Stimulated activated CD8-positive, alpha-beta memory T cell treated with anti-CD3 and anti-CD28 coated beads, Interleukin-7, amount 100 ng/mL, for 24 hours (primary cell): ENCODE measurements around the gene E4F1.
"Not testable (repeated sequence)": the region's sequence is repeated elsewhere in the genome, so short reads cannot be mapped to it uniquely, and the experiment has no call there.

ENCODE experiments used
- DNase-seq: peaks from one replicate; pipeline ENCODE4 v3.0.0-alpha.2; 2020; ENCODE audit warnings: low read depth

Gene E4F1

DNA sequence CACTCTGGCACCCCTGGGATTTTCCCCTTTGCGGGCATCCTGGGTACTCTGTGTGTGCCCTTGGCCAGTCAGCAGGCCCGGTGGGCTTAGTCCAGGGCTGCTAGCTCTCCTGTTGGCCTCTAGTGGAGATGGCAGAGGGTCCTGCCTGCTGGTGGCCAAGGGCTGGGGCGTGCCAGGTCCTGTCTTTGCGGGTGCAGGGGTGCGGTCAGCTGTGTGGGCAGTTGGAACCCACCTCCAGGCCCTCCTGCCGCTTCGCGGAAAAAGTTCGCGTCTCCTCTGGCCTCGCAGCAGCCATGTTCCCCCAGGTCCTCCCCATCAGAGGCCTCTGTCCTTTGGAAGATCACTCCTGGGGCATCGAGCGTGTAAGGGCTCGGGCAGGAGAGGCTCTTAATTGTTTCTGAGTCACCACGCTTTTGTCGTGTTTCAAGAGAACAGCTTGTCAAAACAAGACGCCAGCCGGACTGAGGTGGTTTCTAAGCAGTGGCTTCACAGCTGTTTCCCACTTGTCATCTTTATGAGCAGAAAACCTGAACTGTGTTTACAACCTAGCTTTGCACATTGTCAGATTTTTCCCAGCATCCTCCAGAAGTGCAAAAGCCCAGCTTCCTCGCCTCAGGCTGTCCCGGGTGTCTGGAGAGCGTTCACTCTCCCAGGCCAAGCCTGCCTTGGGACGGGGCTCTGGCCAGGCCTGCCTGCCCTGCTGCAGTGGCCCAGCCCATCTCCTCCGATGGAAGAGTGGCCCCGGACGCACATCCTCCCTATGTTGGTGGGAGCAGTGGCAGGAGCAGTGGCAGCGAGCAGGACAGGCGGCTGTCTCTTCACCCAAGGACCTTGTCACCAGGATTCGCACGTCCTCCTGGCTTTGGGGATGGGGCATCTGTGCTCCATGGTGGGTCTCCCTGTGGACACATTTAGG is 7.9 kb downstream of the E4F1 start:
- DNase-seq = no peak

DNA sequence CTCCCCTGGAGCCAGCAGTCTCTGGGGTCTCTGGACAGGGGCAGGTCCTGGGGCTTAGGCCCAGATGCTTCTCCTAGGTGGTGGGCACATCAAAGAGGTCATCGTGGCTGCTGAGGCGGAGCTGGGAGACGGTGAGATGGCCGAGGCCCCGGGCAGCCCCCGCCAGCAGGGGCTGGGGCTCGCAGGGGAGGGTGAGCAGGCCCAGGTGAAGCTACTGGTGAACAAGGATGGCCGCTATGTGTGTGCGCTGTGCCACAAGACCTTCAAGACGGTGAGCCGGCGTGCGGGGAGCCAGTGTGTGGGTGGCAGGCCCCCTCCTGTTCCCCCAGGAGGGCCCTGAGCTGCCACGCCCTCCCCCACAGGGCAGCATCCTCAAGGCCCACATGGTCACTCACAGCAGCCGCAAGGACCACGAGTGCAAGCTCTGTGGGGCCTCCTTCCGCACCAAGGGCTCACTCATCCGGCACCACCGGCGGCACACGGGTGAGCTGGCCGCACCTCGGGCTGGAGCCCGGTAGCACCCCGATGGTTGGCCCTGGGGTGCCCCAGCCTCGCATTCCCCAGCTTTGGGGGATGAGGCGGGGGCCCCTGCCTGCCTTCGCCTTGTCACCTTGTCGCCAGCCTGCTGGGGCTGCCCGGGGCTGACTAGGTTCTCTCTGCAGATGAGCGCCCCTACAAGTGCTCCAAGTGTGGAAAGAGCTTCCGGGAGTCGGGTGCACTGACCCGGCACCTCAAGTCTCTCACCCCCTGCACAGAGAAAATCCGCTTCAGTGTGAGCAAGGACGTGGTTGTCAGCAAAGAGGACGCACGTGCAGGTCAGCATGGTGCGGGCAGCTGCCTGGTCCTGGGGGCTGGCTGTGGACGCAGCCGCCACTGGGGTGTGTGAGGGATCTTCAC is 9.0 kb downstream of the E4F1 start:
- no peak for DNase-seq

DNA sequence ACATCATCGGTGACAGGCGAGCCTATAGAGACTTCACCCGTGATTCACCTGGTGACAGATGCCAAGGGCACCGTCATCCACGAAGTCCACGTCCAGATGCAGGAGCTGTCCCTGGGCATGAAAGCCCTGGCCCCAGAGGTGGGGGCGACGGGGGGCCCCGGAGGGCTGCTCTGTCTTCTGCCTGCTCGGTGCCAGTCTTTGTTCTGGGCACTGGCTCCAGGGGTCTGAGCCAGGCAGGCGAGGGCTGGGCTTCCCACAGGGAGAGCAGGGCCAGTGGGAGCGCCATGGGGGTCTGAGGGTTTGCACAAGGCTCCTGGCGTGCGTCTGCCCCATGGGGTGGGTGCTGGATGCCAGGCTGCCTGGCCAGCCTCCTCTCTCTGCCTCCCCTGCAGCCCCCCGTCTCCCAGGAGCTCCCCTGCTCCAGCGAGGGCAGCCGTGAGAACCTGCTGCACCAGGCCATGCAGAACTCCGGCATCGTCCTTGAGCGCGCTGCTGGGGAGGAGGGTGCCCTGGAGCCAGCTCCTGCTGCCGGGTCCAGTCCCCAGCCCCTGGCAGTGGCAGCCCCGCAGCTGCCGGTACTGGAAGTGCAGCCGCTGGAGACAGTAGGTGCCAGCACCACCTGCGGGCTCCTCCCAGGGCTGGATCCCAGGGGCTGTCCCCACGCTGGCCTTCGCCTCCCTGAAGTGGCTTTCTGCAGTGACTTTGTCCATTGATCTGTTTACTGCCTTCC is 9.8 kb downstream of the E4F1 start:
- no peak for DNase-seq

DNA sequence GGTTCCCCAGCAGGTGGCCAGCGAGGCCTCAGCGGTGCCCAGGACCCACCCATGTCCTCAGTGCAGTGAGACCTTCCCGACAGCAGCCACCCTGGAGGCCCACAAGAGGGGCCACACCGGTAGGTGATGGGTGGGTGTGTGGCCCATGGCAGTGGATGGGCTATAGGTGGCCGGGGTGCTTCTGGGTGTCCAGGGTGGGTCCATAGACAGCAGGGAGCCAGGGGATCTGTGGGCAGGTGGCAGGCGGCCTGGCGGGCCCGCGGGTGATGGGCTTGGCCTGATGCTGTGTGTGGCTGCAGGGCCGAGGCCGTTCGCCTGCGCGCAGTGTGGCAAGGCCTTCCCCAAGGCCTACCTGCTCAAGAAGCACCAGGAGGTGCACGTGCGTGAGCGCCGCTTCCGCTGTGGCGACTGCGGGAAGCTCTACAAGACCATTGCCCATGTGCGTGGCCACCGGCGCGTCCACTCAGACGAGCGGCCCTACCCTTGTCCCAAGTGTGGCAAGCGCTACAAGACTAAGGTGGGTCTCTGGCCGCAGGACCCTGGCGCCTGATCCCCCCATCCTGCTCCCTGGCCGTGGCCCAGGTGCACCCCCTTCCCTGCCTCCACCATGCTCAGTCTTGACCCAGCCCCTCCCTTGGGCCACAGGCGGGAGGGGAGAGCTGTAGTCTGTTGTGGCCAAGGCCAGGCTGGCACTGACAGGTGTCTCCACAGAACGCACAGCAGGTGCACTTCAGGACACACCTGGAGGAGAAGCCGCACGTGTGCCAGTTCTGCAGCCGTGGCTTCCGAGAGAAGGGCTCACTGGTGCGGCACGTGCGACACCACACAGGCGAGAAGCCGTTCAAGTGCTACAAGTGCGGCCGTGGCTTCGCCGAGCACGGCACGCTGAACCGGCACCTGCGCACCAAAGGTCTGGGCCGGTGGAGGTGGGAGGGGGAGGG is 10.8 kb downstream of the E4F1 start:
- no peak for DNase-seq

DNA sequence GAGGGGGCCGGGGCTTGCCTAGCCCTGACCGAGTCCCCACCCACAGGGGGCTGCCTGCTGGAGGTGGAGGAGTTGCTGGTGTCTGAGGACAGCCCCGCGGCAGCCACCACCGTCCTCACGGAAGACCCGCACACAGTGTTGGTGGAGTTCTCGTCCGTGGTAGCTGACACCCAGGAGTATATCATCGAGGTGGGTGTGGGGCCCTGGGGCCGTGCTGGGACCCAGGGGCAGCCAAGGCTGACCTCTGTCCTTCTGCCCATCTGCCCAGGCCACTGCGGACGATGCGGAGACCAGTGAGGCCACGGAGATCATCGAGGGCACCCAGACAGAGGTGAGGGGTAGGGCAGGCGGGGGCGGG is 11.4 kb downstream of the E4F1 start:
- no peak for DNase-seq

DNA sequence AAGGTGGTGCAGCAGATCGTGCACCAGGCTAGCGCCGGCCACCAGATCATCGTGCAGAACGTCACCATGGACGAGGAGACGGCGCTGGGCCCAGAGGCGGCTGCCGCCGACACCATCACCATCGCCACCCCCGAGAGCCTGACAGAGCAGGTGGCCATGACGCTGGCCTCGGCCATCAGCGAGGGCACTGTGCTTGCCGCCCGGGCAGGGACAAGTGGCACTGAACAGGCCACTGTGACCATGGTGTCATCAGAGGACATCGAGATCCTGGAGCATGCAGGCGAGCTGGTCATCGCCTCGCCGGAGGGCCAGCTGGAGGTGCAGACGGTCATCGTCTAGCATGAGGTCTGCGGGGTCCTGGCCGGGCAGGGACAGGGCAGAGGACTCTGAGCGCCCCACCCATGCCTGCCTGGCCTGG is 11.9 kb downstream of the E4F1 start:
- no peak for DNase-seq

DNA sequence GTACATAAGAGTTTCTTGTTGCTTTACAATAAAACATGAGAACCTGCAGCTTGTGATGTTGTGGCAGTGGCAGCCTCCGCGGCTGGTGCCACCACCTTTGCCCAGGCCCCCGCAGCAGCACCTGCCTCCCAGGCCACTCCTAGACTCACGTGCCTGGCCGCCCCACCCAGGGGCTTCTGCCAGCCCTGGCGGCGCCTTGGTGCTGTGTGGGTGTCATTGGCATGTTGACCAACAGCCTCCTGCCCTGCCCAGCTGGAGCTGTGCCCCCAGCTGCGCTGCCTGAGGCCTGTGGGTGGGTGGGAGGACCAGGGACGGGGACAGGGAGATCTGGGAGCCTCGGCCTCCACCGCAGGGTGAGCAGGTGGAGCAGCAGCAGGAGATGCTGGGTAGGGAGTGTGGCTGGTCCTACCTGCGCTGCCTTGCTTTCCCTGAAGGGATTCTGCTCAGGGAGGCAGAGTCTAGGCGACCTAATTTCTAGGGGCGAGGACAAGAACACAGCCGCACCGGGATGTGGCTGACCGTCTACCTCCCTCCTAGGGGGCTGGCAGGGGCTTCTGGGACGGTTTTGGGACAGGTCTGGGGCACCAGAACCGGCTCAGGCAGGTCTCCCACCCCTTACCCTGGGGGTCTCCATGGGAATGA is 12.4 kb downstream of the E4F1 start:
- DNase-seq = no peak

DNA sequence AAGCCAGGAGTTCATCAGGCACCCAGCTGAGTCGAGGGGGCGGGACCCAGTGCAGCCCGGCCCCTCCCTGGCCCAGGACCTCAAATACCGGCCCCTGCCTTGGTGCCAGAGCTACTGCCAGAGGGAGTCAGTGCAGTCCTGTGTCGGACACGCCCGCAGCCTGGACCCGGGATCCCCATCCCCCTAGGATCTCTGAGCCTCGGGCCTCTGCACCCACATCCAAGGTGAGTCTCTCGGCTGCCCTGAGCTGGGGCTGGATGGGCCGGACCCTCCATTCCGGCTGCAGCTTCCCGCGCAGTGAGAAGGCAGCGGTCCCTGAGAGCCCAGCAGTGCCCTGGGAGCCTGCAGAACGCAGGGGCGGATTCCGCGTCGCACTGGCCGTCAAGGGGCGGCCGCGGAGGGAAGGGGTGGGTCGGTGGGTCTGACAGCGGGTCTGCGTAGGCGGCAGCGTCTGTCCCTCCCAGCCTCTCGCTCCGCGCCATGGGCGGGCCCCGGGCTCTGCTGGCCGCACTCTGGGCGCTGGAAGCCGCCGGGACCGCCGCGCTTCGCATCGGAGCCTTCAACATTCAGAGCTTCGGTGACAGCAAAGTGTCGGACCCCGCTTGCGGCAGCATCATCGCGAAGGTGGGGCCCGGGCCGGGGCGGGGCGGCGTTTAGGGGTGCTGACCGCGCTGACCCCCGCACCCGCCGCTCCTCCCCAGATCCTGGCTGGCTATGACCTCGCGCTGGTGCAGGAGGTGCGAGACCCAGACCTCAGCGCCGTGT is 13.1 kb downstream of the E4F1 start, which contains the start of gene DNASE1L2:
DNASE1L2 (plus strand) TSS at position 108 of the 765 bp plus-strand sequence; CDS start at position 481, 373 bp downstream.
- DNase-seq = no peak

DNA sequence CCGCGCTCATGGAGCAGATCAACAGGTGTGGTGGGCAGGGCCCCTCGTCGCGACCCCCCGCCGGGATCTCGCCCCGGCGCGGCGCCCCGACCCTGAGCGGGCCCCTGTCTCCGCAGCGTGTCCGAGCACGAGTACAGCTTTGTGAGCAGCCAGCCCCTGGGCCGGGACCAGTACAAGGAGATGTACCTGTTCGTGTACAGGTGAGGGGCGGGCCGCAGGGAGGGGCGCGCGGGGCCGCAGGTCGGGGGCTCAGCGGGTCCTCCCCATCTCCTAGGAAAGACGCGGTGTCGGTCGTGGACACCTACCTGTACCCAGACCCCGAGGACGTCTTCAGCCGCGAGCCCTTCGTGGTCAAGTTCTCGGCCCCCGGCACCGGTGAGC is 13.7 kb downstream of the E4F1 start:
- DNase-seq = no peak

DNA sequence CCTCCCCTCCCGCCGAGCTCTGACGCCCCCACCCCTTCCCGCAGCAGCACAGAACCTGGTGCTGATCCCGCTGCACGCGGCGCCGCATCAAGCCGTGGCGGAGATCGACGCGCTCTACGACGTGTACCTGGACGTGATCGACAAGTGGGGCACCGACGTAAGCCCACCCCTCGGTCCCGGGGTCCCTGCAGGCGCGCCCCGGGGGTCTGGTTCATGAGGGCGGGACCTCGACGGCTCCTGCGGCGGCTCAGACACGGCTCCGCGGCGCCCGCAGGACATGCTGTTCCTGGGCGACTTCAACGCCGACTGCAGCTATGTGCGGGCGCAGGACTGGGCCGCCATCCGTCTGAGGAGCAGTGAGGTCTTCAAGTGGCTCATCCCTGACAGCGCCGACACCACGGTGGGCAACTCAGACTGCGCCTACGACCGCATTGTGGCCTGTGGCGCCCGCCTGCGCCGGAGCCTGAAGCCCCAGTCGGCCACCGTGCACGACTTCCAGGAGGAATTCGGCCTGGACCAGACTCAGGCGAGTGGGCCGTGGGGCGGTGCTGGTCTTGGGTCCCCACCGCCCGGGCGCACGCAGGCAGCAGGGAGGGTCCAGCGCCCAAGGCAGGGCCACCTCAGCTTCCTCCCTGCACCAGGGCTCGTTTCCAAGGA is 14.2 kb downstream of the E4F1 start:
- no peak for DNase-seq

DNA sequence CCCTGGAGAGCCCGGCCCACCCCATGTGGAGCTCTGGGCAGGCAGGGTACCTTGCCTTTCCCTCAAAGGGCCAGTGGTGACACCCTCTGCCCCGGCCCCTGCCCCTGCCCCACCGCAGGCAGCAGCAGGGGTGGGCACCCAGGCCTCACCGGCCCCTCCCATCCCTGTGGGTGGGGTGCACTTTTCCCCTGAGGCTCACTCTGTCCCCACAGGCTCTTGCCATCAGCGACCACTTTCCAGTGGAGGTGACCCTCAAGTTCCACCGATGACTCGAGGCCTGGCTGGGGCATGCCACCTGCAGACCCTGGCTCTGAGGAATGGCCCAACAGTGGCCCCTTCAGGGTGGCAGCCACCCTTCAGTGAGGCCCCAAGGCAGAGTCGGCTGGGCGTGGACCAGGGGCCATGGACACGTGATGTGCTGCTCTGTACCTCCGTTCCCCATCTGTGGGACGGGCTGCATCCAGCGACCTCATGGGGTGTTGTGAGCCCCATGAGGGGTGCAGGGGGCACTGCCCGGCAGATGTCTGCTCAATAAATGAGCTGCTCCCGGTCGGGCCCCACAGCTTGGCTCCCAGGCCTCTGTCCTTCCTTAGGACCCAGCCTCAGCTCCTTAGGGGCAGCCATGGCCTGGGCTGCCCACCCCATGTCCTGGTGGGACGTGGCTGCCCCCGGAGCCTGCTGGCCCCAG is 14.9 kb downstream of the E4F1 start:
- no peak for DNase-seq

DNA sequence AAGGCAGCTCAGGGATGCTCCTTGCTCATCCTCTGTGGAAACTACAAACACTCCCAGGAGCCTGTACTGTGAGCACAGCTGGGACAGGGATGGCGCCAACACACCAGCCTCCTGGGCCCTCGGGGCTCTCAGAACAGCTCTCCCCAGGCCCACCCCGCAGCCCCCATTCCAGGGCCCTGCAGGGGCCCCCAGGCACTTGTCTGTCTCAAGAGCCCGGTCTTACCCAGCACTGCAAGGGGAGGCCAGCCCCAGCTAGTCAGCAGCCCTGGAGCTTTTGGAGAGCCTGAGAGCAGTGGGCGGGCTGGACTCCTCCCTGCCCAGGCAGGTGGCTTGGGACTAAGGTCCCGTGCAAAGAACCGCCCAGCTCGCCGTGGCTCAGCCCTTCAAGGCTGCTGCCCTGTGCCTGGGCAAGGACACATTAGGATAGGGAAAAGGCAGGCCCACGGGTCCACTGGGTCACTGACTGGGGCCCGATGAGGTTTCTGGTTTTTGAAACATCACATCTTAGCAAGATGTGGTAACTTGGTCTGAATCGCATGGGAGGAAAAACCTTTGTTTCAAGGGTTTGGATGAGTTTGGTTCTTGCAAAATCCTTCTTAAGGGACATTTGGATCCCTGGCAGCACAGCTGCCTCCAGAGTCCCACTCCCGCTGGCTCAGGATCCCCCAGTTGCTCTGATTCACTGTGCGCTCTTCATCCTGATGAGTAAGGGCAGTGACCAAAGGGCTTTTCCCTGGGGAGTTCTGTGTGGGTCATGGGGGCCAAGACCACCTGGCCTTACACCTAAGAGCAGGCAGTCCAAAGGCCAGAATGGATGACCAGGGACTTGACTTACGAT is 15.7 kb downstream of the E4F1 start:
- no peak for DNase-seq

DNA sequence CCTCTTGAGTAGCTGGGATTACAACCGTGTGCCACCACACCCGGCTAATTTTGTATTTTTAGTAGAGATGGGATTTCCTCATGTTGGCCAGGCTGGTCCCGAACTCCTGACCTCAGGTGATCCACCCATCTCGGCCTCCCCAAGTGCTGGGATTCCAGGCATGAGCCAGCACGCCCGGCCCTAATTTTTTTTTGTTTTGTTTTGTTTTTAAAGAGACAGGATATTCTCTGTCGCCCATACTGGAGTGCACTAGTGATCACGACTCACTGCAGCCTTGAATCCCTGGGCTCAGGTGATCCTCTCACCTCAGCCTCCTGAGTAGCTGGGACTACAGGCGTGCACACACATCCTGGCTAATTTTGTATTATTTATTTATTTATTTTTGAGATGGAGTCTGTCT is 16.9 kb downstream of the E4F1 start:
- not testable (repeated sequence) for DNase-seq

DNA sequence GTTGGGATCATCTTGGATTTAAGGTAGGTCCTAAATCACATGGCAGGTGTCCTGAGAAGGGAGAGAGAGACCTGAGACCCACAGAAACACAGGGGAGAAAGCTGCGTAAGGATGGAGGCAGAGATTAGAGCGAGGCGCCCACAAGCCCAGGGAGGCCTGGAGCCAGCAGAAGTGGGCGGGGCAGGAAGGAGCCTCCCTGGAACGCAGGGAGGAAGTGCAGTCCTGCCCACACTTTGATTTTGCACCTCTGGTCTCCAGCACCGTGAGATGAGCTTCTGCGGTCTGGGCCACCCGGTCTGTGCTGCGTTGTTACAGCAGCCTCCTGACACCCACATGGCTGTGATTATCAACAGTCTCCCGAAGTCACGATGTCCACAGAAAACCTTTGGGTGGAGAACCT is 19.2 kb downstream of the E4F1 start:
- no peak for DNase-seq

DNA sequence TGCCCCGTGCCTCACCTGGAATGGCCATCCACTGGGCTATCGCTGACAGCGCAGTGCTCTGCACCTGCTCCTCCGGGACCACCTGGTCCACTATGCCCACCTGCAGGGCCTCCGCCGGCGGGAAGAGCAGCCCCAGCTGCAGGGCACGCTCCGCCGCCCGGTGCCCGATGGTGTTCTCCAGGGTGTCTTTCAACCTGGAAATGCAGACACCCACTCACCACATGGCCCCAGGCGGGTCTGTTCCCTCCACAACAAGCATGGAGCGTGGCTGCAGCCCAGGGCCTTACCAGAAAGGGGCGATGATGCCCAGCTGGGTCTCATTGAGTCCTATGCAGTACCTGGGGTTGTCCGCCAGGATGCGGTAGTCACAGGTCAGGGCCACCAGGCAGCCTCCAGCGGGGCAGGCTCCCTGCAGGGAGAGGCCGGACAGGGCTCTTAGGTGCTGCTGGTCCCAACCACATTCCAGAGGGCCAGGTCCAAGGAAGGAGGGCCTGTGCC is 19.7 kb downstream of the E4F1 start:
- DNase-seq = no peak

DNA sequence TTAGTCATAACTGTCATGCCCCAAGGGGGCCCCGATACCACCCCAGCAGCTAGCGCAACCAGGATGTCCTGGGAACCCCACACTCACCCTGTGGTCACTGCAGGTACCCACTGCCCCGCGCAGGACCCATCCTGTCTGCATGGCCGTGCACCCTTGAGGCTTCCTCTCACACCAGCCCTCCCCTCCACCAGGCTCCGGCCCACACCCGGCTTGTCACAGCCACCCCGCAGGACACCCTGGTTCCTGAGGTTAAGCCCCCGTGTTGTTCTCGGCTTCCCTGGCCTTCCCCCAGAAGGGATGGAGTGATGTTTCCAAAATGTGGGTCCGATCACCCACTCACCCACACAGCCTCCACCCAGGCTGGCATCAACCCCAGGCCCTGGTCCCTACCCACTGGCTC is 20.4 kb downstream of the E4F1 start:
- no peak for DNase-seq

DNA sequence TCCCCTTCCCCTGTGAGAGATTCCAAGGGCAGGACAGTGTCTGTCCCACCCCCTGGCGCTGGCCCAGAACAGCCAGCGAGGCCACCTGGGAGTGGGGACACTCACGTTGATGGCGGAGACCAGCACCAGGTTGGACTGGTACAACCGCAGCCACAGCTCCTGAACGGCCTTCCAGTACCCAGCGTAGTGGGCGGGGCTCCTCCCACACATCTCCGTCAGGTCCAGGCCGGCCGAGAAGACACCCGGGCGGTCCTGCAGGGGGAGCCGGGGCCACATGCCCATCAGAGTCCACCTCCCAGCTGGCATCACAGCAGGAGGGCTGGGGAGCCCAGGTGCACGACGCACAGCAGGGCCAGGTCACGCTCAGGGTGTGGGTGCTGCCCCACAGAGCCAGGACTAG is 20.9 kb downstream of the E4F1 start:
- DNase-seq = no peak
